Measurements from ENCODE around the gene PADI1.

Gene PADI1

GRCh38 chr1:17167786-17168090 is 37.2 kb upstream of the PADI1 start:
- TF ChIP-seq ZNF155 (tag by site-specific recombination; IDR thresholded peaks at IDR 0.05) (no peak), SETDB1 (IDR thresholded peaks at IDR 0.05; ENCODE audit: insufficient read length, low read length) (no peak), ZNF19 (tag by site-specific recombination; IDR thresholded peaks at IDR 0.05; ENCODE audit: low read depth) (no peak)
- ChIA-PET CTCF (interaction anchor here (3.0 kb wide), 1 partner anchor 42 kb away, joined by 12 read pairs; no protein-coding TSS in a partner anchor), POLR2A (interaction anchor here (0.6 kb wide), 1 partner anchor 22 kb away, joined by 4 read pairs; no protein-coding TSS in a partner anchor)
- H3K4me1 ChIP-seq (ENCODE audit: control insufficient read depth, insufficient read depth, low read length), result no peaks in the 10 kb centered on the region
- no peak overlapping the region for H3K27ac ChIP-seq (ENCODE audit: extremely low read depth, low read depth, low read length)
- H3K9me3 ChIP-seq (ENCODE audit: control insufficient read depth, insufficient read depth, low read depth, low read length), result no peaks in the 10 kb centered on the region
- H3K36me3 ChIP-seq (ENCODE audit: control insufficient read depth in 2 of 2, insufficient read depth in 1 of 2, low read length in 2 of 2), result no peaks in the 10 kb centered on the region
- H3K4me3 ChIP-seq (ENCODE audit: low read depth, low read length), result no peak overlapping the region

GRCh38 chr1:17168091-17168876 is 36.6 kb upstream of the PADI1 start:
- Histone ChIP-seq H3K4me3 (ENCODE audit: low read depth, low read length) (no peak overlapping the region), H3K9me3 (ENCODE audit: control insufficient read depth, insufficient read depth, low read depth, low read length) (no peaks in the 10 kb centered on the region), H3K4me1 (ENCODE audit: control insufficient read depth, insufficient read depth, low read length) (no peaks in the 10 kb centered on the region), H3K36me3 (ENCODE audit: control insufficient read depth in 2 of 2, insufficient read depth in 1 of 2, low read length in 2 of 2) (no peaks in the 10 kb centered on the region), H3K27ac (ENCODE audit: extremely low read depth, low read depth, low read length) (no peak overlapping the region)
- CTCF ChIA-PET, result interaction anchor here (1.1 to 3.0 kb wide), 2 partner anchors 43 to 69 kb away, joined by 5 to 12 read pairs; no protein-coding TSS in a partner anchor
- TF ChIP-seq ZNF311 (tag by site-specific recombination; IDR thresholded peaks at IDR 0.05; ENCODE audit: borderline replicate concordance) (no peak), GLIS1 (tag by site-specific recombination; IDR thresholded peaks at IDR 0.05) (peak; percentile 22; the same call in 1 of the 2 replicates), ZNF211 (tag by site-specific recombination; IDR thresholded peaks at IDR 0.05; ENCODE audit: low read depth) (no peak), GLIS2 (tag by site-specific recombination; IDR thresholded peaks at IDR 0.05) (no peak), ZNF837 (tag by site-specific recombination; IDR thresholded peaks at IDR 0.05) (no peak), ZNF302 (tag by site-specific recombination; IDR thresholded peaks at IDR 0.05; ENCODE audit: low read depth) (no peak), BCL11B (tag by site-specific recombination; IDR thresholded peaks at IDR 0.05; ENCODE audit: low read depth) (no peak), GLI4 (tag by site-specific recombination; IDR thresholded peaks at IDR 0.05) (no peak), ZNF335 (tag by site-specific recombination; conservative IDR thresholded peaks at IDR 0.05) (peak; percentile 57), ZNF2 (tag by site-specific recombination; IDR thresholded peaks at IDR 0.05) (no peak), ZNF184 (tag by site-specific recombination; IDR thresholded peaks at IDR 0.05) (no peak), ZNF777 (tag by site-specific recombination; IDR thresholded peaks at IDR 0.05; ENCODE audit: borderline replicate concordance) (no peak), ZNF521 (tag by site-specific recombination; IDR thresholded peaks at IDR 0.05) (no peak), ZBTB8A (tag by site-specific recombination; IDR thresholded peaks at IDR 0.05) (no peak)
- POLR2A ChIA-PET, result no interaction called here

- ChIA-PET CTCF (no interaction called here), POLR2A (no interaction called here)
- H3K9me3 ChIP-seq (ENCODE audit: control insufficient read depth, insufficient read depth, low read depth, low read length), result no peaks in the 10 kb centered on the region
Observed at GRCh38 chr1:17170571-17170970, 34.4 kb upstream of the PADI1 start.

More at GRCh38 chr1:17170571-17170970, 34.4 kb upstream of the PADI1 start:
- no peaks in the 10 kb centered on the region for H3K36me3 ChIP-seq (ENCODE audit: control insufficient read depth in 2 of 2, insufficient read depth in 1 of 2, low read length in 2 of 2)
- no peak overlapping the region for H3K4me3 ChIP-seq (ENCODE audit: low read depth, low read length)
- TF ChIP-seq ZXDB (tag by site-specific recombination; IDR thresholded peaks at IDR 0.05) (no peak), ZNF488 (tag by site-specific recombination; IDR thresholded peaks at IDR 0.05) (no peak), EGR2 (tag by site-specific recombination; IDR thresholded peaks at IDR 0.05; ENCODE audit: low read depth) (no peak), ZNF302 (tag by site-specific recombination; IDR thresholded peaks at IDR 0.05; ENCODE audit: low read depth) (no peak), ZNF155 (tag by site-specific recombination; IDR thresholded peaks at IDR 0.05) (no peak), ZSCAN5A (tag by site-specific recombination; IDR thresholded peaks at IDR 0.05) (no peak), ZNF366 (tag by site-specific recombination; conservative IDR thresholded peaks at IDR 0.05) (no peak), ZNF514 (tag by site-specific recombination; IDR thresholded peaks at IDR 0.05) (no peak), REPIN1 (tag by site-specific recombination; IDR thresholded peaks at IDR 0.05; ENCODE audit: low read depth) (no peak), ZNF335 (tag by site-specific recombination; conservative IDR thresholded peaks at IDR 0.05) (no peak), ZSCAN30 (tag by site-specific recombination; IDR thresholded peaks at IDR 0.05) (no peak), ZNF157 (tag by site-specific recombination; IDR thresholded peaks at IDR 0.05) (no peak), ZFP3 (tag by site-specific recombination; IDR thresholded peaks at IDR 0.05; ENCODE audit: low read depth) (no peak), ZNF114 (tag by site-specific recombination; IDR thresholded peaks at IDR 0.05) (no peak), ZNF174 (tag by site-specific recombination; IDR thresholded peaks at IDR 0.05) (no peak), PBX3 (CRISPR knock-in tag; IDR thresholded peaks at IDR 0.05) (no peak)
- H3K4me1 ChIP-seq (ENCODE audit: control insufficient read depth, insufficient read depth, low read length), result no peaks in the 10 kb centered on the region
- no peak overlapping the region for H3K27ac ChIP-seq (ENCODE audit: extremely low read depth, low read depth, low read length)

Measured in HEK293 (cell line).